HepG2 (cell line): ENCODE results near the gene SLC29A2. TPM values are rescaled to one million over a fixed set of nuclear protein-coding genes. Genes with fewer than 3 reads are reported as not detected.

Experiments used
- ARID2 ChIP-seq: sonication (generic); formaldehyde crosslinking; IDR thresholded peaks from 2 replicates; pipeline ENCODE4 v1.8.1; 2022; ENCODE audit warnings: mild to moderate bottlenecking, missing genetic modification reagents, borderline replicate concordance
- ARID3A ChIP-seq: IDR thresholded peaks from 2 replicates; pipeline ENCODE4 v1.6.1; 2012; ENCODE audit warnings: low read depth, low read length, improper control_type of control experiment
- CENPBD1 ChIP-seq: sonication (generic); formaldehyde crosslinking; IDR thresholded peaks from 2 replicates; pipeline ENCODE4 v1.8.0; 2022; ENCODE audit warnings: missing genetic modification reagents, low read depth, mild to moderate bottlenecking, borderline replicate concordance
- ELK4 ChIP-seq: sonication (generic); formaldehyde crosslinking; IDR thresholded peaks from 2 replicates; pipeline ENCODE4 v1.9.0; 2021; ENCODE audit warnings: missing genetic modification reagents, borderline replicate concordance
- FUBP1 ChIP-seq: sonication (generic); formaldehyde crosslinking; IDR thresholded peaks from 2 replicates; pipeline ENCODE4 v1.5.1; 2020; ENCODE audit warnings: missing genetic modification reagents, mild to moderate bottlenecking, borderline replicate concordance
- GABPB1 ChIP-seq: IDR thresholded peaks from 2 replicates; pipeline ENCODE4 v1.6.1; 2016; ENCODE audit warnings: mild to moderate bottlenecking, missing genetic modification reagents, moderate library complexity, missing compliant biosample characterization
- JARID2 ChIP-seq: sonication (generic); formaldehyde crosslinking; IDR thresholded peaks from 2 replicates; pipeline ENCODE4 v1.8.1; 2023; ENCODE audit warnings: missing genetic modification reagents, inconsistent platforms; ENCODE audit not compliant: insufficient replicate concordance
- KLF13 ChIP-seq: sonication (generic); formaldehyde crosslinking; IDR thresholded peaks from 2 replicates; pipeline ENCODE4 v1.4.0; 2020; ENCODE audit warnings: mild to moderate bottlenecking, missing genetic modification reagents
- MED1 ChIP-seq: sonication (generic); formaldehyde crosslinking; IDR thresholded peaks from 2 replicates; pipeline ENCODE4 v1.4.0; 2020; ENCODE audit warnings: missing genetic modification reagents
- NFRKB ChIP-seq: fragments of 450-650 bp; IDR thresholded peaks from 2 replicates; pipeline ENCODE4 v1.6.1; 2017
- REXO4 ChIP-seq: sonication (generic); formaldehyde crosslinking; IDR thresholded peaks from 2 replicates; pipeline ENCODE4 v1.8.0; 2022; ENCODE audit warnings: missing genetic modification reagents, mild to moderate bottlenecking, borderline replicate concordance
- RFXANK ChIP-seq: IDR thresholded peaks from 2 replicates; pipeline ENCODE4 v1.6.1; 2016
- SALL2 ChIP-seq: sonication (generic); formaldehyde crosslinking; IDR thresholded peaks from 2 replicates; pipeline ENCODE4 v1.8.1; 2023; ENCODE audit warnings: mild to moderate bottlenecking, missing genetic modification reagents, inconsistent platforms
- SAP130 ChIP-seq: IDR thresholded peaks from 2 replicates; pipeline ENCODE4 v1.6.1; 2016; ENCODE audit warnings: low read depth
- TBL1XR1 ChIP-seq: fragments of 150-350 bp; IDR thresholded peaks from 2 replicates; pipeline ENCODE4 v1.6.1; 2014; ENCODE audit warnings: borderline replicate concordance, low read length; ENCODE audit not compliant: partially characterized antibody
- TFDP2 ChIP-seq: sonication (generic); formaldehyde crosslinking; IDR thresholded peaks from 2 replicates; pipeline ENCODE4 v1.4.0; 2020; ENCODE audit warnings: missing genetic modification reagents
- ZFY ChIP-seq: sonication (generic); formaldehyde crosslinking; IDR thresholded peaks from 2 replicates; pipeline ENCODE4 v1.4.0; 2020; ENCODE audit warnings: missing genetic modification reagents
- ZNF234 ChIP-seq: sonication (generic); formaldehyde crosslinking; conservative IDR thresholded peaks from 2 replicates; pipeline ENCODE4 v1.5.1; 2020; ENCODE audit warnings: mild to moderate bottlenecking, missing genetic modification reagents
- ZNF253 ChIP-seq: sonication (generic); formaldehyde crosslinking; IDR thresholded peaks from 2 replicates; pipeline ENCODE4 v1.8.0; 2022; ENCODE audit warnings: mild to moderate bottlenecking, missing genetic modification reagents, borderline replicate concordance
- ZNF326 ChIP-seq: sonication (generic); formaldehyde crosslinking; IDR thresholded peaks from 2 replicates; pipeline ENCODE4 v1.4.0; 2020; ENCODE audit warnings: missing genetic modification reagents, borderline replicate concordance
- ZNF33A ChIP-seq: sonication (generic); formaldehyde crosslinking; IDR thresholded peaks from 2 replicates; pipeline ENCODE4 v1.5.1; 2020; ENCODE audit warnings: missing genetic modification reagents, mild to moderate bottlenecking, moderate library complexity, borderline replicate concordance
- ZNF780A ChIP-seq: sonication (generic); formaldehyde crosslinking; IDR thresholded peaks from 2 replicates; pipeline ENCODE4 v1.8.0; 2022; ENCODE audit warnings: mild to moderate bottlenecking, missing genetic modification reagents, moderate library complexity
- ZNF891 ChIP-seq: sonication (generic); formaldehyde crosslinking; IDR thresholded peaks from 2 replicates; pipeline ENCODE4 v1.5.0; 2020; ENCODE audit warnings: mild to moderate bottlenecking, missing genetic modification reagents
- polyA plus RNA-seq, 8 experiments: library from polyadenylated mRNA; depleted of rRNA in 3 of 8; stranded (reverse) in 7 of 8; unstranded in 1 of 8; fragments of >200 nt; fragmentation: Illumina TruSeq in 4 of 8; extraction: Trizol in 4 of 8; gene quantifications; 2 replicates each; pipeline versions ENCODE4 v1.2.1 to v1.2.3, GENCODE V29; 2011 to 2016; ENCODE audit warnings: low read depth in 4 of 8, missing spikeins in 1 of 8, mixed read lengths in 1 of 8; ENCODE audit not compliant: insufficient read depth in 1 of 8
- total RNA-seq, 5 experiments: library from RNA; depleted of rRNA; stranded (reverse); fragments of >200 nt; fragmentation: Illumina TruSeq; extraction: Trizol; gene quantifications; 2 replicates each; pipeline ENCODE4 v1.2.3, GENCODE V29; 2016; ENCODE audit warnings: low read depth in 1 of 5

The SLC29A2 gene
- total and polyA plus RNA-seq, 2 of the 13 experiments (the other 11 are each of a cell fraction or from before 2014, with no cell fraction given), result 0.63 to 0.66 TPM

- TF ChIP-seq ARID3A, result no peak
- no peak for TF ChIP-seq CENPBD1
- TF ChIP-seq NFRKB, result no peak
- TF ChIP-seq ZNF33A (CRISPR knock-in tag), result no peak
- TF ChIP-seq JARID2, result peak; percentile 9
- 0 out of 2 replicates have a peak, but pooled peaks have one; percentile 9 for TF ChIP-seq RFXANK (CRISPR knock-in tag)
- TF ChIP-seq SAP130 (CRISPR knock-in tag), result peak; percentile 56; the same call in 1 of the 2 replicates
- no peak for TF ChIP-seq ZNF780A (CRISPR knock-in tag)
- TF ChIP-seq SALL2 (CRISPR knock-in tag), result 0 out of 2 replicates have a peak, but pooled peaks have one; percentile 23
- no peak for TF ChIP-seq FUBP1
- no peak for TF ChIP-seq KLF13 (CRISPR knock-in tag)
- TF ChIP-seq REXO4 (CRISPR knock-in tag), result no peak
- TF ChIP-seq ZFY (CRISPR knock-in tag), result peak; percentile 79
- TF ChIP-seq TBL1XR1, result no peak
- peak; percentile 43; the same call in 1 of the 2 replicates for TF ChIP-seq ZNF253 (CRISPR knock-in tag)
- TF ChIP-seq ARID2, result no peak
- no peak for TF ChIP-seq ELK4 (CRISPR knock-in tag)
- 0 out of 2 replicates have a peak, but pooled peaks have one; percentile 38 for TF ChIP-seq TFDP2
- no peak for TF ChIP-seq ZNF234 (CRISPR knock-in tag)
- TF ChIP-seq ZNF891 (CRISPR knock-in tag), result 0 out of 2 replicates have a peak, but pooled peaks have one; percentile 30
- no peak for TF ChIP-seq ZNF326 (CRISPR knock-in tag)
- TF ChIP-seq GABPB1 (CRISPR knock-in tag), result peak; percentile 9; the same call in 1 of the 2 replicates
- TF ChIP-seq MED1, result 0 out of 2 replicates have a peak, but pooled peaks have one; percentile 26
These were observed 58.0 kb downstream of the SLC29A2 start (continued) for GRCh38 chr11:66313321-66314185.
